GM12892 (cell line): ENCODE results near the gene ARL6IP1.

Source experiments
- POLR2A ChIP-seq: IDR thresholded peaks from 2 replicates; pipeline ENCODE4 v1.6.1; 2011; ENCODE audit warnings: low read depth, low read length, control low read depth
- POLR2AphosphoS5 ChIP-seq: IDR thresholded peaks from 2 replicates; pipeline ENCODE4 v1.6.1; 2011; ENCODE audit warnings: low read depth, low read length, control low read depth
- TAF1 ChIP-seq: IDR thresholded peaks from 2 replicates; pipeline ENCODE4 v1.6.1; 2011; ENCODE audit warnings: low read depth, mild to moderate bottlenecking, control low read depth, low read length, borderline replicate concordance

GRCh38 chr16:18800293-18800692, 1.1 kb downstream of the ARL6IP1 start:
- TF ChIP-seq POLR2A (0 out of 2 replicates have a peak, but pooled peaks have one; percentile 24), POLR2AphosphoS5 (no peak), TAF1 (no peak)
